Epithelial cell of prostate (primary cell): ENCODE data around the gene PSMD12.
"Not testable (repeated sequence)": the region's sequence is repeated elsewhere in the genome, so short reads cannot be mapped to it uniquely, and the experiment has no call there.

Experiments used
- DNase-seq: peaks from one replicate; pipeline ENCODE4 v3.0.0-alpha.2; 2011; ENCODE audit warnings: low read depth, low spot score
- H3K27ac ChIP-seq: fragments of 450-650 bp; 2 replicates; pipeline ENCODE4 v1.5.1; 2017; ENCODE audit warnings: mild to moderate bottlenecking

Gene PSMD12

GRCh38 chr17:67321486-67321885, 44.9 kb downstream of the PSMD12 start:
- H3K27ac ChIP-seq, DNase-seq: not testable (repeated sequence)

DNA sequence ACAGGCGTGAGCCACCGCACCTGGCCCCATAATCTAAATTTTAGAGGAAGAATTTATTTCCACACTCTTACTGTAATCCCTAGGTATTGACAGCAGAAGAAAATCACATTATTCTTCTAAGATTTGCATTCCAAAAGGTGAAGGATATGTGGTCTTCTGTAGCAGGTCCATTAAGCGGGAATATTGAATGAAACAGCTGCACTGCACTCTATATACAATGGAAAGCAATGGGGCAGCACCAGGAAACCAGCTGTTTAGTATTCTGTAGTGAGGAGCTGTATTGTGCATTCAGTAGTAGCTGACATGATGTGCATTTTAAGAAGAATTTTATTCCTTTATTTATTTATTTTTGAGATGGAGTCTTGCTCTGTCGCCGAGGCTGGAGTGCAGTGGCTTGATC, 49.6 kb downstream of the PSMD12 start:
- H3K27ac ChIP-seq, result no peak overlapping the region
- no peak for DNase-seq

- no peak for DNase-seq
- no peak overlapping the region for H3K27ac ChIP-seq
Observed at GRCh38 chr17:67315865-67316264, 50.5 kb downstream of the PSMD12 start.

DNA sequence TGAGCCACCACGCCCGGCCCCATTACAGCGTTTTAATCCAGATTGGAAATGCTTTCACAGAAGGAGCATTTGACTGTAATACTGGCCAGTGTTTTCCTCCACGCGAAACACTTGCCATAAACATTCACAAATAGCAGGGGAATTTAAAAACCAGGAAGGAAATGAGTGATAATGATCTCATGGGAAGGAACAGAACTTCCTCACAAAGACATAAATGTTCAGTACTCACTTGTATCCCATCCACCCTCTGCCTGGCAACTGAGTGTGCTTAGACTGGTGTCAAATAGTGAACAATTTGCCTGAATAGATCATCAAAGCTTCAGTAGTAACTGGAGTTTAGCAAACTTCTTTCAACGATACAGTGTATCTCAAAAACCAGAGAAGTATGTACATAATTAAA, 54.1 kb downstream of the PSMD12 start:
- no peak for DNase-seq
- no peak overlapping the region for H3K27ac ChIP-seq

DNA sequence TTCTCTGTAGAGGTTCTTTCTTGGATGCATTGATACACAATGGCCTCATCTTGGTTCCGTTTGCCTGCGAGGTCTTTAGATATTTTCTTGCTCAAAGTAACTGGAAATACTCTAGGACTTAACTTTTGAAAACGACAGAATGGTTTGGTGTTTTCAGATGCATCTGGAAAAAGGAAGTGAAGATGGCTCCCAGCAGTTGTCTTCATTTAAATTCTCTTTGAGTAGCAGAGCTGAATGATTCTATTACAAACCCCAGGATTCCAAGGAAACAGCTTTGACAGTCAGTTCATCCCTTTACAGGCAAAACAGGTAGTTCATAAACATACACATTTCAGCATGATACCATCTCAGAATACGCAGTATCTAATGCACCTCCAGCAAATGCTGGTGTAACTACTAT, 54.8 kb downstream of the PSMD12 start:
- no peak overlapping the region for H3K27ac ChIP-seq
- no peak for DNase-seq

GRCh38 chr17:67310406-67310805, 56.0 kb downstream of the PSMD12 start:
- DNase-seq, result no peak

GRCh38 chr17:67305446-67306235, 60.7 kb downstream of the PSMD12 start:
- not testable (repeated sequence) for DNase-seq, H3K27ac ChIP-seq

More at GRCh38 chr17:67310406-67310805, 56.0 kb downstream of the PSMD12 start:
- no peak overlapping the region for H3K27ac ChIP-seq

GRCh38 chr17:67297454-67297960, 68.9 kb downstream of the PSMD12 start:
- DNase-seq, result no peak
- no peak overlapping the region for H3K27ac ChIP-seq

DNA sequence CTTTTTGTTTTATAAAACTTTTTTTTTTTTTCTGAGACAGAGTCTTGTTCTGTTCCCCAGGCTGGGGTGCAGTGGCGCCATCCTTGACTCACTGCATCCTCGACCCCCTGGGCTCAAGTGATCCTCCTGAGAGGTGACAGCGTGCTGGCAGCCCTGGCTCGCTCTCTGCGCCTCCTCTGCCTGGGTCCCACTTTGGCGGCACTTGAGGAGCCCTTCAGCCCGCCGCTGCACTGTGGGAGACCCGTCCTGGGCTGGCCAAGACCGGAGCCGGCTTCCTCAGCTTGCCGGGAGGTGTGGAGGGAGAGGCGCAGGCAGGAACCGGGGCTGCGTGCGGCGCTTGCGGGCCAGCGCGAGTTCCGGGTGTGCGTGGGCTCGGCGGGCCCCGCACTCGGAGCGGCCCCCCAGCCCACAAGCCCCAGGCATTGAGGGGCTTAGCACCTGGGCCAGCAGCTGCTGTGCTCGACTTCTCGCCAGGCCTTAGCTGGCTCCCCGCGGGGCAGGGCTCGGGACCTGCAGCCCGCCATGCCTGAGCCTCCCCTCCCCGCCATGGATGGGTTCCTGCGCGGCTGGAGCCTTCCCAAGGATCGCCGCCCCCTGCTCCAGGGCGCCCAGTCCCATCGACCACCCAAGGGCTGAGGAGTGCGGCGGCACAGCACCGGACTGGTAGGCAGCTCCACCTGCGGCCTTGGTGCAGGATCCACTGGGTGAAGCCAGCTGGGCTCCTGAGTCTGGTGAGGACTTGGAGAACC, 71.8 kb downstream of the PSMD12 start:
- H3K27ac ChIP-seq, result no peak overlapping the region
- no peak for DNase-seq

DNA sequence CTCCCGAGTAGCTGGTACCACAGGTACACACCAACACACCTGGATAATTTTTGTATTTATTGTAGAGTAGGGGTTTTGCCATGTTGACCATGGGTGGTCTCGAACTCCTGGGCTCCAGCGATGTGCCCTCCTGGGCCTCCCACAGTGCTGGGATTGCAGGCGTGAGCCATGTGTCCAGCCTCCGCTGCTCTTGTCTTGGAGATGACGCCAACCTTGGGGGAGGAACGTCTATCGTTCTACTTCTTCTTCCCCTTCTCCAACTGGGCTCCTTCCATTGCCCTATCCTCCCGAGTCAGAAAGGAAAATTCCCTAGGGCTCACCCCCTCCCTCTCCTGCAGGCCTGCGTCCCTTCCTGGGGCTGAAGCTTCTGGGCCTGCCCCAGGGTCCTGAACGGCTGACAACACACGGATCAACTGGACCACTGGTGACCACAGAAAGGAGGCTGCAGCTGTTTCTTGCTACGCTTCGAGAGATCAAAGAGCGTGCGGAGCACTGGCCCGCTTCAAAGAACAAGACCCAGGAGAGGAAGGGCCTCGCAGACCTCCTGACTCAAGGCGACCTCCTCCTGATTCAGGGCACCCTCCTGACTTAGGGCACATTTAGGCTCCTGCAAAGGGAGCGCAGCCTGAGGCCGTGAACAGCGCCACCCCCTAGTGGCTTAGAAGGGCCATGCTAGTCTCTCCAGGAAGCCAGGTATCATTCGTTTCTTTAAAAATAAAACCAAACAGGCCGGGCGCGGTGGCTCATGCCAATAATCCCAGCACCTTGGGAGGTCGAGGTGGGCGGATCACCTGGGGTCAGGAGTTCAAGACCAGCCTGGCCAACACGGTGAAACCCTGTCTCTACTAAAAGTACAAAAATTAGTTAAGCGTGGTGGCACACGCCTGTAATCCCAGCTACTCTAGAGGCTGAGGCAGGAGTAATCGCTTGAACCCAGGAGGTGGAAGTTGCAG, 72.8 kb downstream of the PSMD12 start:
- H3K27ac ChIP-seq, result no peak overlapping the region
- no peak for DNase-seq

DNA sequence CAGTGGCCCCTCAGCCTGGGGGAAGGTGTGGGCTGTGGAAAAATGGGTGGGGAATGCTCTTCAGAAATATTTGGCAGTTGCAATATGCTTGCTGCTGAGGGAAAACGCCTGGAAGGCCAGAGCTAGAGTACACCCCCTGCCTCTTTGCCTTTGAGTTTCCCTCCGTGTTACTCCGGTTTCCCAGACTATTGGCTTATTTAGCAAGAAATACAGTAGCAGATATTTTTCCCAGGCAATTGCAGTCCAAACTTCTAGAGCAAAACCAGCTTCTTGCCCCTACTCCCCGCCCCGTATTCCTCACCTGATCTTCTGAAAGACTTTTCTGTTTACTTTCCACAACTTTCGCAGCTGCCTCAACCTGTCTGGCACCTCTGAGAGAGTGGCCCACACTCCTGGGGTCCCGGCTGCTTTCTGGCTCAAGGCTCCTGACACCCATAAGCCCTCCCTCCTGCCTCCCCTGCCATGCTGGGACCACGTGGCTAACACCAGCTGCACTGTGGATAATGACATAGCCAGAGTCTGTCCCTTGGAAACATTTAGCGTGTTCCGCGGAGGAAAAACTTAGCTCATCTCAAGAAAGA, 75.6 kb downstream of the PSMD12 start:
- H3K27ac ChIP-seq, result no peak overlapping the region
- no peak for DNase-seq

- DNase-seq, result no peak
- H3K27ac ChIP-seq, result no peak overlapping the region
Observed at GRCh38 chr17:67290244-67290643, 76.1 kb downstream of the PSMD12 start.

DNA sequence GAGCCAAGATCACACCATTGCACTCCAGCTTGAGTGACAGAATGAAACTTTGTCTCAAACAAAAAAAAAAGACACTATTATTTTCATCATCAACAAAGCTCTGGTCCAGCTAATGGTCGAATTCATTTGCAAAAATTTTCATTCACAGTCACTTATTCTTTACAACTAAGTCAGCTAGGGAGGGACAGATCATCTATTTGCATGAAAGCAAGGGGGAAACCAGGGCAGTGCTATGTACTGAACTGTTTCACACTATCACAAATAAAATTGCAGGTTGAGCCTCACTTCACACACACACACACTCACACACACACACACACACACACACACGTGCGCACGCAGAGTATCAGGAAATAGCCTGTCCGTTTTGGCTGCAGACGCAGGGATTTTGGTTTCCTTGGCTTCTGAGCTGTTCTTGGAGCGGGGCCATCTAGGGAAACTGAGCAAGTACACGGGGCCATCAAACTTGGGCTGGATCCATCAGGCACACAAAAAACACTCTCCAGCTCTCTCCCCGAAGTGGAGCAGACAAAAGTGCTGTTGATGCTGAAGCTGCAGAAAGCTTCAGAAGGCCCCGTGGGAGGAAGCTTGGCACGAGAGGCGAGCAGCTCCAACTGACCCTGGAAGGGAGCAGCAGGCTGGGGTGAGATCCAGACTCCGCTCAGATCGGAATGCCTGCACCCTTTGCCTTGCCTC, 77.0 kb downstream of the PSMD12 start:
- H3K27ac ChIP-seq, result no peak overlapping the region
- no peak for DNase-seq
